Measurements from ENCODE around the gene SGSM1. TPM values are rescaled to one million over a fixed set of nuclear protein-coding genes. Genes with fewer than 3 reads are reported as not detected.

Gene SGSM1
- total and polyA plus RNA-seq, 2 donors from 2014 or later = 3.6 to 4.7 TPM

DNA sequence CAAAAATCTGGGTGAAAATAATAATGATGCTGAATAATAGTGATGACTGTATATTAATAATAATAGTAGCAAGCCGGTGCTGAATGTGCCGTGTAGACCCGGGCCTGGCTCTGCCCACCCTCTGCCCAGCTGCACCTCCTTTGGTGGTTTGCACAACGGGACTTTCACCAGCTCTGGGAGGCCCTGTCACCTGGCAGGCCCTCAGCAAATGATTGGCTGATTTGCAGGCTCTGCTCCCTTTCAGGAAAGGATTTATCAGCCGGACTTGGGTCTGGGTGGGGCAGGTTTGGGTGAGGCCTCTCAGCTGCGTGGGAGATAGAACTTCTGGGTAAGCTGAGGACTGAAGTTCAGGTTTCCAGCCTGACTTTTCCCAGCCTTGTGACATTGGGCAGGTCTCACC is 167.9 kb downstream of the SGSM1 start:
- Histone ChIP-seq H3K4me1 (ENCODE audit: control insufficient read depth in 2 of 3, insufficient read depth in 2 of 3, low read depth in 1 of 3, low read length in 3 of 3) (peaks cover 0 to 23% (median 15%) of the 10 kb centered on the region in 3 donors), H3K4me3 (ENCODE audit: low read length in 3 of 3) (no peak overlapping the region), H3K9me3 (ENCODE audit: control insufficient read depth in 2 of 3, insufficient read depth in 1 of 3, low read length in 3 of 3) (no peaks in the 10 kb centered on the region), H3K27me3 (ENCODE audit: control insufficient read depth, insufficient read depth, low read length) (no peaks in the 10 kb centered on the region), H3K9ac (ENCODE audit: low read length in 3 of 3) (no peak overlapping the region), H3K36me3 (ENCODE audit: control insufficient read depth in 2 of 3, insufficient read depth in 3 of 3, low read length in 3 of 3) (no peaks in the 10 kb centered on the region), H3K27ac (ENCODE audit: low read depth in 2 of 2, low read length in 2 of 2) (no peak overlapping the region)
- FAIRE-seq (no peak), DNase-seq (no peak)
- intact Hi-C loops (cut with DNase I) = no loop called here
- TF ChIP-seq, protein P1, sequence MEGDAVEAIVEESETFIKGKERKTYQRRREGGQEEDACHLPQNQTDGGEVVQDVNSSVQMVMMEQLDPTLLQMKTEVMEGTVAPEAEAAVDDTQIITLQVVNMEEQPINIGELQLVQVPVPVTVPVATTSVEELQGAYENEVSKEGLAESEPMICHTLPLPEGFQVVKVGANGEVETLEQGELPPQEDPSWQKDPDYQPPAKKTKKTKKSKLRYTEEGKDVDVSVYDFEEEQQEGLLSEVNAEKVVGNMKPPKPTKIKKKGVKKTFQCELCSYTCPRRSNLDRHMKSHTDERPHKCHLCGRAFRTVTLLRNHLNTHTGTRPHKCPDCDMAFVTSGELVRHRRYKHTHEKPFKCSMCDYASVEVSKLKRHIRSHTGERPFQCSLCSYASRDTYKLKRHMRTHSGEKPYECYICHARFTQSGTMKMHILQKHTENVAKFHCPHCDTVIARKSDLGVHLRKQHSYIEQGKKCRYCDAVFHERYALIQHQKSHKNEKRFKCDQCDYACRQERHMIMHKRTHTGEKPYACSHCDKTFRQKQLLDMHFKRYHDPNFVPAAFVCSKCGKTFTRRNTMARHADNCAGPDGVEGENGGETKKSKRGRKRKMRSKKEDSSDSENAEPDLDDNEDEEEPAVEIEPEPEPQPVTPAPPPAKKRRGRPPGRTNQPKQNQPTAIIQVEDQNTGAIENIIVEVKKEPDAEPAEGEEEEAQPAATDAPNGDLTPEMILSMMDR (IDR thresholded peaks at IDR 0.05; ENCODE audit: borderline replicate concordance, extremely low read depth, insufficient read depth) = no peak

DNA sequence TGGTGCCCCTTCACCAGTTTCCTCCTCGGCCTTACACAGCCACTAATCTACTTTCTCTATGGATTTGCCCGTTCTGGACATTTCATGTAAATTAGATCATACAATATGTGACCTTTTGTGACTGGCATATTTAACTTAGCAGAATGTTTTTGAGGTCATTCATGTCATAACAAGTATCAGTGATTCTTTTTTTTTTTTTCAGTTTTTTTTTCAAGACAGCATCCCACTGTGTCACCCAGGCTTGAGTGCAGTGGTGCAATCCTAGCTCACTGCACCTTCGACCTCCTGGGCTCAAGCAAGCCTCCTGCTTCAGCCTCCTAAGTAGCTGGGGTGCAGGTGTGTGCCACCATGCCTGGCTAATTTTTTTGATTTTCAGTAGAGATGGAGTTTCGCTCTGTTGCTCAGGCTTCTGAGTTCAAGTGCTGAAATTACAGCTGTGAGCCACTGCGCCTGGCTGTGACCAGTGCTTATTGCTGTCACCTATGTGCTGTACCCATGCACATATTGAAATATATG is 169.2 kb downstream of the SGSM1 start:
- FAIRE-seq (no peak), DNase-seq (no peak)
- no peak overlapping the region for H3K9ac ChIP-seq (ENCODE audit: low read length in 3 of 3)
- TF ChIP-seq, protein P1 (IDR thresholded peaks at IDR 0.05; ENCODE audit: borderline replicate concordance, extremely low read depth, insufficient read depth) = no peak
- H3K9me3 ChIP-seq (ENCODE audit: control insufficient read depth in 2 of 3, insufficient read depth in 1 of 3, low read length in 3 of 3) = no peaks in the 10 kb centered on the region
- H3K4me1 ChIP-seq (ENCODE audit: control insufficient read depth in 2 of 3, insufficient read depth in 2 of 3, low read depth in 1 of 3, low read length in 3 of 3) = peaks cover 0 to 21% (median 9%) of the 10 kb centered on the region in 3 donors
- intact Hi-C loops (cut with DNase I) = no loop called here
- H3K4me3 ChIP-seq (ENCODE audit: low read length in 3 of 3) = no peak overlapping the region
- H3K36me3 ChIP-seq (ENCODE audit: control insufficient read depth in 2 of 3, insufficient read depth in 3 of 3, low read length in 3 of 3) = no peaks in the 10 kb centered on the region
- no peak overlapping the region for H3K27ac ChIP-seq (ENCODE audit: low read depth in 2 of 2, low read length in 2 of 2)
- H3K27me3 ChIP-seq (ENCODE audit: control insufficient read depth, insufficient read depth, low read length) = no peaks in the 10 kb centered on the region

DNA sequence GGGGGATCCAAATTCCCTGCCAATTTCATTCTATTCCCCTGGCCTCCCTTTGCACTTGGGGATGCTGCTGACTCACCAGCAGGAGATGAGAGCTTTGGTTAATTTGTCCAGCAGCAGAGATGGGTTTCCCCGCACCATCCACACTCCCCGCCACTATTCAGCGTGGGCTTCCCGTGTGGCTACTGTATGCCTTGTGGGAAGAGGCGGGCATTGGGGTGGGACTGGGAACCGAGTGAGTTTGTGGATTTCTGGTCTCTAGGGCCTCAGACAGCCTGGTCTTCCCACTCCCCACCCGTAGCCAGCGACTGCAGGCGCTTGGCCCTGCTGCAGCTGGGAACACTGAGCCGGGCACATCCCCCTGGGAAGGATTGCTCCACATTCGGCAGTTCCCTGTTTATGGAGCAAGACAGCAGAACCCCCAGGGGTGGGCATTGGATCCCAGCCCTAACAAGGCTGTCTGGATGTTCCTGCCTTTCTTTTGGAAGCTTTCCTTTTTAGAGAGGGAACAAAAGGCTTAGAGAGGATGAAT is 169.9 kb downstream of the SGSM1 start:
- no peaks in the 10 kb centered on the region for H3K36me3 ChIP-seq (ENCODE audit: control insufficient read depth in 2 of 3, insufficient read depth in 3 of 3, low read length in 3 of 3)
- DNase-seq = peak in 1 of 5 donors; percentile 73
- H3K27ac ChIP-seq (ENCODE audit: low read depth in 2 of 2, low read length in 2 of 2) = no peak overlapping the region
- H3K9me3 ChIP-seq (ENCODE audit: control insufficient read depth in 2 of 3, insufficient read depth in 1 of 3, low read length in 3 of 3) = no peaks in the 10 kb centered on the region
- H3K4me1 ChIP-seq (ENCODE audit: control insufficient read depth in 2 of 3, insufficient read depth in 2 of 3, low read depth in 1 of 3, low read length in 3 of 3) = peaks cover 0 to 18% (median 9%) of the 10 kb centered on the region in 3 donors
- TF ChIP-seq, protein P1 (IDR thresholded peaks at IDR 0.05; ENCODE audit: borderline replicate concordance, extremely low read depth, insufficient read depth) = no peak
- FAIRE-seq = no peak
- no peak overlapping the region for H3K4me3 ChIP-seq (ENCODE audit: low read length in 3 of 3)
- H3K27me3 ChIP-seq (ENCODE audit: control insufficient read depth, insufficient read depth, low read length) = no peaks in the 10 kb centered on the region
- intact Hi-C loops (cut with DNase I) = no loop called here
- H3K9ac ChIP-seq (ENCODE audit: low read length in 3 of 3) = no peak overlapping the region
